H1 (cell line): ENCODE data around the gene RGL1. TPM values are rescaled to one million over a fixed set of nuclear protein-coding genes. Genes with fewer than 3 reads are reported as not detected.

Source experiments
- CTCF ChIA-PET: fragments of 300-600 bp; sonication (Branson Sonifier 250); formaldehyde crosslinking; loops from one replicate; lab custom pipeline; 2021; ENCODE audit not compliant: partially characterized antibody; lab: Charles Lee
- POLR2A ChIA-PET: fragments of 300-600 bp; sonication (Branson Sonifier 250); formaldehyde crosslinking; loops from one replicate; lab custom pipeline; 2021; ENCODE audit warnings: inconsistent platforms; ENCODE audit not compliant: partially characterized antibody; lab: Charles Lee
- DNase-seq, 2 experiments: peaks; one replicate each; pipeline versions ENCODE4 v3.0.0 to v3.0.0-alpha.2; 2010 to 2022; ENCODE audit warnings: low spot score in 2 of 2, low read depth in 1 of 2, mixed read lengths in 1 of 2
- FAIRE-seq: peaks from 2 replicates; lab custom pipeline; 2011; peaks lifted over from hg19 to GRCh38; lab: Jason Lieb, UNC
- H2AFZ ChIP-seq: 2 replicates; pipeline ENCODE4 v1.8.1; 2012; ENCODE audit warnings: low read length, inconsistent platforms
- H2AK5ac ChIP-seq: 2 replicates; pipeline ENCODE4 v1.6.1; 2013; ENCODE audit warnings: low read depth, low read length
- H2BK120ac ChIP-seq: replicated peaks from 2 replicates; pipeline ENCODE3; 2013; ENCODE audit warnings: low read depth, low read length, inconsistent platforms
- H2BK12ac ChIP-seq: 2 replicates; pipeline ENCODE4 v1.6.1; 2013; ENCODE audit warnings: low read depth, low read length
- H2BK15ac ChIP-seq: 2 replicates; pipeline ENCODE4 v1.6.1; 2013; ENCODE audit warnings: low read length
- H2BK20ac ChIP-seq: 2 replicates; pipeline ENCODE4 v1.6.1; 2013; ENCODE audit warnings: low read length
- H2BK5ac ChIP-seq: 2 replicates; pipeline ENCODE4 v1.6.1; 2013; ENCODE audit warnings: low read depth, low read length
- H3K14ac ChIP-seq: 2 replicates; pipeline ENCODE4 v1.6.1; 2013; ENCODE audit warnings: inconsistent platforms; ENCODE audit not compliant: insufficient read length
- H3K18ac ChIP-seq: 2 replicates; pipeline ENCODE4 v1.6.1; 2013; ENCODE audit warnings: low read length; ENCODE audit errors: extremely low read depth
- H3K23ac ChIP-seq: 2 replicates; pipeline ENCODE4 v1.6.1; 2013; ENCODE audit warnings: inconsistent platforms; ENCODE audit not compliant: insufficient read length
- H3K23me2 ChIP-seq: 2 replicates; pipeline ENCODE4 v1.6.1; 2013; ENCODE audit warnings: low read depth, low read length
- H3K27ac ChIP-seq: 2 replicates; pipeline ENCODE4 v1.6.1; 2011; ENCODE audit warnings: low read depth, low read length, inconsistent platforms
- H3K27me3 ChIP-seq, 4 experiments: replicated peaks in 1 of 4; 1 replicate in 1 of 4; 2 replicates in 3 of 4; pipeline versions ENCODE4 v1.6.1 to v1.8.1; 2011 to 2013; ENCODE audit warnings: low read length in 3 of 4, mild to moderate bottlenecking in 3 of 4, inconsistent platforms in 2 of 4, mixed read lengths in 2 of 4, moderate library complexity in 1 of 4; ENCODE audit not compliant: control insufficient read depth in 3 of 4, insufficient read depth in 3 of 4; ENCODE audit errors: extremely low read depth in 1 of 4
- H3K36me3 ChIP-seq, 4 experiments: 2 replicates each; pipeline versions ENCODE4 v1.6.1 to v1.8.1; 2011 to 2013; ENCODE audit warnings: mild to moderate bottlenecking in 4 of 4, low read length in 3 of 4, moderate library complexity in 2 of 4, control low read depth in 1 of 4, inconsistent platforms in 1 of 4; ENCODE audit not compliant: insufficient read depth in 4 of 4, control insufficient read depth in 2 of 4
- H3K4ac ChIP-seq: replicated peaks from 2 replicates; pipeline ENCODE3; 2013; ENCODE audit warnings: low read length, low read depth, mixed read lengths, inconsistent platforms; ENCODE audit not compliant: insufficient read length
- H3K4me1 ChIP-seq, 4 experiments: replicated peaks in 1 of 4; 1 replicate in 1 of 4; 2 replicates in 3 of 4; pipeline versions ENCODE4 v1.6.1 to v1.8.1; 2011 to 2013; ENCODE audit warnings: low read length in 3 of 4, inconsistent platforms in 2 of 4, mixed read lengths in 1 of 4; ENCODE audit not compliant: insufficient read depth in 4 of 4, control insufficient read depth in 3 of 4
- H3K4me2 ChIP-seq, 2 experiments: 2 replicates each; pipeline versions ENCODE4 v1.6.1 to v1.8.1; 2011 to 2013; ENCODE audit warnings: low read depth in 2 of 2, low read length in 2 of 2, control low read depth in 1 of 2, inconsistent platforms in 1 of 2, mild to moderate bottlenecking in 1 of 2; ENCODE audit not compliant: insufficient read depth in 1 of 2
- H3K4me3 ChIP-seq, 4 experiments: fragments of 200-600, 300-600 bp in 1 of 4; sonication (generic), shearing (Covaris generic), sonication (Bioruptor Twin) in 1 of 4; 2 replicates each; pipeline versions ENCODE4 v1.5.1 to v1.8.1; 2011 to 2016; ENCODE audit warnings: low read length in 4 of 4, low read depth in 3 of 4, control low read depth in 2 of 4, inconsistent platforms in 2 of 4, mild to moderate bottlenecking in 2 of 4, mixed read lengths in 1 of 4, moderate library complexity in 1 of 4; ENCODE audit not compliant: insufficient read depth in 2 of 4; ENCODE audit errors: extremely low read depth in 1 of 4
- H3K56ac ChIP-seq: replicated peaks from 2 replicates; pipeline ENCODE3; 2013; ENCODE audit warnings: low read depth, mild to moderate bottlenecking, mixed read lengths, low read length, inconsistent platforms; ENCODE audit not compliant: insufficient read length
- H3K79me1 ChIP-seq: 2 replicates; pipeline ENCODE4 v1.6.1; 2013; ENCODE audit warnings: low read depth, low read length, control low read depth
- H3K79me2 ChIP-seq, 2 experiments: 2 replicates each; pipeline versions ENCODE4 v1.6.1 to v1.8.1; 2012 to 2013; ENCODE audit warnings: low read length in 2 of 2, mild to moderate bottlenecking in 2 of 2, inconsistent platforms in 1 of 2; ENCODE audit not compliant: insufficient read depth in 2 of 2, control insufficient read depth in 1 of 2
- H3K9ac ChIP-seq, 4 experiments: replicated peaks in 1 of 4; 1 replicate in 1 of 4; 2 replicates in 3 of 4; pipeline versions ENCODE4 v1.6.1 to v1.8.1; 2011 to 2013; ENCODE audit warnings: low read depth in 3 of 4, low read length in 3 of 4, control low read depth in 2 of 4, mild to moderate bottlenecking in 2 of 4, moderate library complexity in 2 of 4, inconsistent platforms in 1 of 4; ENCODE audit errors: extremely low read depth in 1 of 4
- H3K9me3 ChIP-seq, 2 experiments: 2 replicates each; pipeline versions ENCODE4 v1.6.1 to v1.8.1; 2012 to 2013; ENCODE audit warnings: mild to moderate bottlenecking in 2 of 2, moderate library complexity in 2 of 2, control low read depth in 1 of 2, inconsistent platforms in 1 of 2, low read depth in 1 of 2, low read length in 1 of 2, mixed read lengths in 1 of 2; ENCODE audit not compliant: insufficient read depth in 2 of 2
- H4K20me1 ChIP-seq, 2 experiments: replicated peaks in 1 of 2; 2 replicates each; pipeline versions ENCODE3 to v1.8.1; 2011 to 2013; ENCODE audit warnings: inconsistent platforms in 2 of 2, low read length in 2 of 2, mild to moderate bottlenecking in 1 of 2; ENCODE audit not compliant: insufficient read depth in 2 of 2, control insufficient read depth in 1 of 2
- H4K5ac ChIP-seq: 2 replicates; pipeline ENCODE4 v1.6.1; 2013; ENCODE audit warnings: low read length, low read depth, mixed read lengths, inconsistent platforms; ENCODE audit not compliant: insufficient read length
- H4K8ac ChIP-seq: 2 replicates; pipeline ENCODE4 v1.8.0; 2013; ENCODE audit warnings: mild to moderate bottlenecking, moderate library complexity, low read length, inconsistent platforms; ENCODE audit not compliant: insufficient read depth; ENCODE audit errors: extremely low read depth
- H4K91ac ChIP-seq: replicated peaks from 2 replicates; pipeline ENCODE3; 2013; ENCODE audit warnings: low read length, mixed read lengths, inconsistent platforms; ENCODE audit not compliant: insufficient read length
- SRF ChIP-seq: IDR thresholded peaks from 2 replicates; pipeline ENCODE4 v1.6.1; 2011; ENCODE audit warnings: mild to moderate bottlenecking, low read depth, low read length, moderate library complexity
- WGBS, 2 experiments: shearing (Covaris generic) in 1 of 2; methylation state at CpG; one replicate each; pipeline versions ENCODE4 v1.1.6 to v1.1.7; 2013 to 2015; ENCODE audit warnings: low lambda C conversion rate in 2 of 2, mixed read lengths in 2 of 2, inconsistent platforms in 1 of 2, low coverage in 1 of 2, missing lambda C conversion rate in 1 of 2; ENCODE audit not compliant: insufficient replicate concordance in 2 of 2, insufficient coverage in 1 of 2, insufficient read length in 1 of 2; ENCODE audit errors: extremely low coverage in 1 of 2, missing lambda C conversion rate in 1 of 2; 5-methylcytosine and 5-hydroxymethylcytosine counted together
- polyA plus RNA-seq, 7 experiments: library from polyadenylated mRNA; depleted of rRNA in 3 of 7; stranded (reverse) in 5 of 7; unstranded in 2 of 7; fragments of >200 nt in 5 of 7; fragments of 200-250 nt in 2 of 7; gene quantifications; 1 replicate in 5 of 7; 2 replicates in 1 of 7; 4 replicates in 1 of 7; pipeline versions ENCODE4 v1.2.1 to v1.2.3, GENCODE V29; 2011 to 2013; ENCODE audit warnings: missing spikeins in 2 of 7, mixed read lengths in 2 of 7
- total RNA-seq: library from RNA; stranded (reverse); fragmentation: NEBNext Ultra II Directional; extraction: Animal tissue kit (Norgen Biotek cat#: 25700); gene quantifications from 2 replicates; pipeline ENCODE4 v1.2.1, GENCODE V29; 2021

RGL1 gene
- total and polyA plus RNA-seq, 2 of the 8 experiments (the other 6 are each of a cell fraction or from before 2014, with no cell fraction given) = 0.98 to 2.4 TPM

GRCh38 chr1:183916574-183916973 is 111.7 kb downstream of the RGL1 start:
- Histone ChIP-seq H2BK120ac (no peak overlapping the region), H3K9me3 (no peaks in the 10 kb centered on the region), H3K79me2 (no peaks in the 10 kb centered on the region), H2BK12ac (no peak overlapping the region), H3K4me3 (no peak overlapping the region), H3K14ac (no peak overlapping the region), H3K23ac (no peak overlapping the region), H2BK15ac (no peak overlapping the region), H4K5ac (no peak overlapping the region), H4K8ac (no peak overlapping the region), H3K9ac (no peak overlapping the region), H2BK20ac (no peak overlapping the region), H3K4me2 (no peak overlapping the region), H3K79me1 (no peaks in the 10 kb centered on the region), H3K23me2 (no peaks in the 10 kb centered on the region), H3K56ac (no peak overlapping the region), H3K27ac (no peak overlapping the region), H3K27me3 (no peaks in the 10 kb centered on the region), H3K4me1 (no peaks in the 10 kb centered on the region), H2BK5ac (no peak overlapping the region), H3K36me3 (no peaks in the 10 kb centered on the region; a peak in 1 of 8 replicates), H3K4ac (no peak overlapping the region), H4K91ac (no peak overlapping the region), H2AFZ (no peak overlapping the region), H4K20me1 (no peaks in the 10 kb centered on the region), H2AK5ac (no peak overlapping the region), H3K18ac (no peak overlapping the region)
- ChIA-PET POLR2A (no interaction called here), CTCF (interaction anchor here (0.6 to 5.6 kb wide), 55 partner anchors 10 to 585 kb away, joined by 3 to 87 read pairs (median 4); partner anchors contain the start of gene APOBEC4)
- 97% methylated on average over 8 of the region's 8 CpGs; no CpG with 5 or more reads in 1 of the 2 experiments for WGBS, 2 experiments
- DNase-seq (no peak), FAIRE-seq (no peak)
- TF ChIP-seq SRF = no peak
